ENCODE results near the gene CDKN2C. TPM values are rescaled to one million over a fixed set of nuclear protein-coding genes. Genes with fewer than 3 reads are reported as not detected.

Gene CDKN2C
- total RNA-seq, 1 experiment from 2014 or later: 9.4 TPM

- TF ChIP-seq ZNF274 (IDR thresholded peaks at IDR 0.05; ENCODE audit: low read depth, low read length): no peak
- no peak for TF ChIP-seq RAD21 (IDR thresholded peaks at IDR 0.05; ENCODE audit: low read depth)
- no peak for TF ChIP-seq FOSL1 (IDR thresholded peaks at IDR 0.05; ENCODE audit: low read depth)
- no peak for TF ChIP-seq SIN3A (IDR thresholded peaks at IDR 0.05; ENCODE audit: low read depth)
Observed at GRCh38 chr1:50978144-50978851, 8.3 kb downstream of the CDKN2C start (continued).

GRCh38 chr1:50978852-50979781 lies 9.1 kb downstream of the CDKN2C start:
- no peaks in the 10 kb centered on the region for H3K9me2 ChIP-seq (ENCODE audit: insufficient read depth)
- H3K9me3 ChIP-seq (ENCODE audit: control insufficient read depth in 1 of 2, insufficient read depth in 1 of 2, low read depth in 1 of 2, low read length in 2 of 2): no peaks in the 10 kb centered on the region
- ATAC-seq (peak; percentile 42), DNase-seq (ENCODE audit: low read depth, low spot score) (no peak)
- H3K27ac ChIP-seq (ENCODE audit: low read depth, low read length): no peak overlapping the region
- H3K4me2 ChIP-seq (ENCODE audit: low read length): peak overlapping the region; percentile 80
- H2AFZ ChIP-seq (ENCODE audit: low read depth, low read length, poor library complexity, severe bottlenecking): peak overlapping the region; percentile 91
- POLR2A ChIA-PET: interaction anchor here (1.0 kb wide), 1 partner anchor 9 kb away, joined by 4 read pairs; the partner anchor contains the start of gene CDKN2C
- RAD21 ChIA-PET (ENCODE audit: low non-redundant PET in 1 of 2, low total read pairs in 2 of 2, uncharacterized antibody in 2 of 2, unreplicated experiment in 2 of 2): no interaction called here
- CTCF ChIA-PET: no interaction called here
- no peaks in the 10 kb centered on the region for H3K79me2 ChIP-seq (ENCODE audit: insufficient read depth, low read length)
- intact Hi-C loops (cut with micrococcal nuclease): no loop called here
- H3K36me3 ChIP-seq (ENCODE audit: control insufficient read depth in 1 of 2, insufficient read depth in 2 of 2, low read length in 2 of 2): no peaks in the 10 kb centered on the region
- H3K27me3 ChIP-seq (ENCODE audit: insufficient read depth, low read length): no peaks in the 10 kb centered on the region
- H3K9ac ChIP-seq (ENCODE audit: low read length): peak overlapping the region; percentile 65
- TF ChIP-seq CTCF (IDR thresholded peaks at IDR 0.05 in 2 of 3, conservative IDR thresholded peaks at IDR 0.05 in 1 of 3; ENCODE audit: borderline replicate concordance in 1 of 3, insufficient read depth in 1 of 3, low read depth in 2 of 3, low read length in 2 of 3): no peak
- TF ChIP-seq ZFX (IDR thresholded peaks at IDR 0.05): no peak
- no peak for TF ChIP-seq CBX3 (IDR thresholded peaks at IDR 0.05; ENCODE audit: low read depth)
- TF ChIP-seq TCF7L2 (IDR thresholded peaks at IDR 0.05; ENCODE audit: borderline replicate concordance, extremely low read depth, insufficient read depth, insufficient read length): no peak
- no peak for TF ChIP-seq EZH2 (IDR thresholded peaks at IDR 0.05)
- TF ChIP-seq FOSL1 (IDR thresholded peaks at IDR 0.05; ENCODE audit: low read depth): no peak
- no peak for TF ChIP-seq EZH2phosphoT487 (IDR thresholded peaks at IDR 0.05; ENCODE audit: borderline replicate concordance)
- H3K4me3 ChIP-seq (replicated peaks in 1 of 2; ENCODE audit: low read depth in 1 of 2, low read length in 2 of 2): peak overlapping the region; percentile 54 to 65
- H4K20me1 ChIP-seq (ENCODE audit: insufficient read depth): no peaks in the 10 kb centered on the region
- TSS peak; percentile 55 for BruUV-seq (replicated peaks)
- H3K4me1 ChIP-seq (ENCODE audit: control insufficient read depth in 1 of 2, insufficient read depth in 2 of 2, low read length in 2 of 2): peaks cover 6 to 17% of the 10 kb centered on the region in 2 experiments; a peak in 3 of 4 replicates

Measured in HCT116 (cell line).